Activated CD8-positive, alpha-beta memory T cell treated with anti-CD3 and anti-CD28 coated beads, Interleukin-2, amount 10 ng/mL, durations not matched to agents 7 days and 5 days (primary cell): ENCODE data around the gene SPAG16. TPM values are rescaled to one million over a fixed set of nuclear protein-coding genes. Genes with fewer than 3 reads are reported as not detected.

ENCODE experiments used
- ATAC-seq: fragments of 150-1000 bp; cut with Tn5 transposase; one replicate; pipeline ENCODE4 v1.10.0; 2021; ENCODE audit warnings: moderate library complexity
- CTCF ChIA-PET: fragments of 350-600 bp; sonication (Branson Sonifier 250); formaldehyde crosslinking; loops from one replicate; lab custom pipeline; 2021; ENCODE audit warnings: antibody characterized with exemption; lab: Charles Lee
- DNase-seq: peaks from one replicate; pipeline ENCODE4 v3.0.0-alpha.2; 2020
- H3K27ac Mint-ChIP-seq: one replicate; pipeline ENCODE4 v1.8.0; 2021; ENCODE audit warnings: mild to moderate bottlenecking, mixed read lengths
- H3K27me3 Mint-ChIP-seq: one replicate; pipeline ENCODE4 v1.8.0; 2021; ENCODE audit warnings: mixed read lengths
- H3K36me3 Mint-ChIP-seq: one replicate; pipeline ENCODE4 v1.8.0; 2021; ENCODE audit warnings: mild to moderate bottlenecking, mixed read lengths
- H3K4me1 Mint-ChIP-seq: one replicate; pipeline ENCODE4 v1.8.0; 2021; ENCODE audit warnings: mixed read lengths
- H3K4me3 Mint-ChIP-seq: one replicate; pipeline ENCODE4 v1.8.0; 2021; ENCODE audit warnings: mild to moderate bottlenecking, moderate library complexity, mixed read lengths
- H3K9me3 Mint-ChIP-seq: one replicate; pipeline ENCODE4 v1.8.0; 2022; ENCODE audit warnings: low read depth, mixed read lengths
- total RNA-seq, 2 experiments: library from RNA; stranded (reverse); gene quantifications; one replicate each; pipeline ENCODE4 v1.2.3, GENCODE V29; 2021

The SPAG16 gene
- total RNA-seq, 2 experiments from 2014 or later, result 7.4 to 10.1 TPM

- Mint-ChIP-seq H3K36me3 (no peaks in the 10 kb centered on the region), H3K4me3 (no peak overlapping the region), H3K4me1 (no peaks in the 10 kb centered on the region), H3K9me3 (no peaks in the 10 kb centered on the region), H3K27ac (no peak overlapping the region), H3K27me3 (no peaks in the 10 kb centered on the region)
- ATAC-seq (no peak), DNase-seq (no peak)
- CTCF ChIA-PET, result interaction anchor here (0.6 kb wide), 1 partner anchor 19 kb away, joined by 3 read pairs; no protein-coding TSS in a partner anchor
Measured at GRCh38 chr2:214220251-214220650, 936.0 kb downstream of the SPAG16 start.

- Mint-ChIP-seq H3K4me3 (no peak overlapping the region), H3K27ac (no peak overlapping the region), H3K36me3 (no peaks in the 10 kb centered on the region), H3K27me3 (no peaks in the 10 kb centered on the region), H3K4me1 (no peaks in the 10 kb centered on the region), H3K9me3 (no peaks in the 10 kb centered on the region)
- no peak for DNase-seq
- CTCF ChIA-PET, result no interaction called here
- ATAC-seq, result no peak
Measured at GRCh38 chr2:214226061-214226460, 941.8 kb downstream of the SPAG16 start.

- H3K27me3 Mint-ChIP-seq, result no peaks in the 10 kb centered on the region
- peaks cover 4% of the 10 kb centered on the region for H3K9me3 Mint-ChIP-seq
- H3K4me3 Mint-ChIP-seq, result no peak overlapping the region
- H3K4me1 Mint-ChIP-seq, result no peaks in the 10 kb centered on the region
- no peaks in the 10 kb centered on the region for H3K36me3 Mint-ChIP-seq
- no peak overlapping the region for H3K27ac Mint-ChIP-seq
- CTCF ChIA-PET, result no interaction called here
- ATAC-seq (no peak), DNase-seq (no peak)
Measured at GRCh38 chr2:214232271-214232670, 948.0 kb downstream of the SPAG16 start.

GRCh38 chr2:214233164-214233563, 948.9 kb downstream of the SPAG16 start:
- no peak overlapping the region for H3K4me3 Mint-ChIP-seq
- no peaks in the 10 kb centered on the region for H3K4me1 Mint-ChIP-seq
- DNase-seq (no peak), ATAC-seq (no peak)
- no peaks in the 10 kb centered on the region for H3K36me3 Mint-ChIP-seq
- CTCF ChIA-PET, result no interaction called here
- H3K27me3 Mint-ChIP-seq, result no peaks in the 10 kb centered on the region
- peaks cover 4% of the 10 kb centered on the region for H3K9me3 Mint-ChIP-seq
- H3K27ac Mint-ChIP-seq, result no peak overlapping the region

GRCh38 chr2:214242797-214243196, 958.5 kb downstream of the SPAG16 start:
- no peak for DNase-seq
- Mint-ChIP-seq H3K4me1 (no peaks in the 10 kb centered on the region), H3K36me3 (no peaks in the 10 kb centered on the region), H3K4me3 (no peak overlapping the region), H3K9me3 (no peaks in the 10 kb centered on the region), H3K27me3 (no peaks in the 10 kb centered on the region), H3K27ac (no peak overlapping the region)
- CTCF ChIA-PET, result no interaction called here
- ATAC-seq, result no peak

- DNase-seq (no peak), ATAC-seq (no peak)
- Mint-ChIP-seq H3K27ac (no peak overlapping the region), H3K4me3 (no peak overlapping the region), H3K4me1 (no peaks in the 10 kb centered on the region), H3K27me3 (no peaks in the 10 kb centered on the region), H3K36me3 (no peaks in the 10 kb centered on the region), H3K9me3 (no peaks in the 10 kb centered on the region)
- CTCF ChIA-PET, result no interaction called here
Measured at GRCh38 chr2:214244847-214245246, 960.6 kb downstream of the SPAG16 start.

GRCh38 chr2:214246417-214246816, 962.2 kb downstream of the SPAG16 start:
- H3K27ac Mint-ChIP-seq, result no peak overlapping the region
- DNase-seq, result no peak
- H3K9me3 Mint-ChIP-seq, result no peaks in the 10 kb centered on the region
- ATAC-seq, result no peak
- no peaks in the 10 kb centered on the region for H3K4me1 Mint-ChIP-seq
- no peaks in the 10 kb centered on the region for H3K36me3 Mint-ChIP-seq
- CTCF ChIA-PET, result no interaction called here
- H3K4me3 Mint-ChIP-seq, result no peak overlapping the region
- no peaks in the 10 kb centered on the region for H3K27me3 Mint-ChIP-seq

- Mint-ChIP-seq H3K27ac (no peak overlapping the region), H3K36me3 (no peaks in the 10 kb centered on the region), H3K4me3 (no peak overlapping the region), H3K4me1 (no peaks in the 10 kb centered on the region), H3K27me3 (no peaks in the 10 kb centered on the region), H3K9me3 (no peaks in the 10 kb centered on the region)
- ATAC-seq, result no peak
- no peak for DNase-seq
- CTCF ChIA-PET, result no interaction called here
Measured at GRCh38 chr2:214247531-214247930, 963.3 kb downstream of the SPAG16 start.

GRCh38 chr2:214255046-214255445, 970.8 kb downstream of the SPAG16 start:
- Mint-ChIP-seq H3K27ac (no peak overlapping the region), H3K36me3 (no peaks in the 10 kb centered on the region), H3K9me3 (peaks cover 6% of the 10 kb centered on the region), H3K4me3 (no peak overlapping the region), H3K27me3 (no peaks in the 10 kb centered on the region), H3K4me1 (no peaks in the 10 kb centered on the region)
- CTCF ChIA-PET, result no interaction called here
- no peak for DNase-seq
- no peak for ATAC-seq

- H3K36me3 Mint-ChIP-seq, result no peaks in the 10 kb centered on the region
- no peaks in the 10 kb centered on the region for H3K4me1 Mint-ChIP-seq
- H3K27me3 Mint-ChIP-seq, result no peaks in the 10 kb centered on the region
- H3K9me3 Mint-ChIP-seq, result peaks cover 13% of the 10 kb centered on the region
- H3K4me3 Mint-ChIP-seq, result no peak overlapping the region
- DNase-seq (no peak), ATAC-seq (no peak)
- CTCF ChIA-PET, result no interaction called here
- no peak overlapping the region for H3K27ac Mint-ChIP-seq
Measured at GRCh38 chr2:214261683-214262082, 977.4 kb downstream of the SPAG16 start.

- Mint-ChIP-seq H3K27ac (no peak overlapping the region), H3K36me3 (no peaks in the 10 kb centered on the region), H3K27me3 (no peaks in the 10 kb centered on the region), H3K4me3 (no peak overlapping the region), H3K4me1 (no peaks in the 10 kb centered on the region), H3K9me3 (peaks cover 16% of the 10 kb centered on the region)
- CTCF ChIA-PET, result no interaction called here
- ATAC-seq (no peak), DNase-seq (no peak)
Measured at GRCh38 chr2:214264171-214264570, 979.9 kb downstream of the SPAG16 start.

GRCh38 chr2:214265991-214266489, 981.8 kb downstream of the SPAG16 start:
- Mint-ChIP-seq H3K36me3 (no peaks in the 10 kb centered on the region), H3K27ac (no peak overlapping the region), H3K27me3 (no peaks in the 10 kb centered on the region), H3K9me3 (peaks cover 10% of the 10 kb centered on the region), H3K4me1 (no peaks in the 10 kb centered on the region), H3K4me3 (no peak overlapping the region)
- ATAC-seq, result no peak
- no peak for DNase-seq
- CTCF ChIA-PET, result no interaction called here

- Mint-ChIP-seq H3K4me1 (no peaks in the 10 kb centered on the region), H3K9me3 (peaks cover 5% of the 10 kb centered on the region), H3K36me3 (no peaks in the 10 kb centered on the region), H3K27me3 (no peaks in the 10 kb centered on the region), H3K27ac (no peak overlapping the region), H3K4me3 (no peak overlapping the region)
- ATAC-seq (no peak), DNase-seq (no peak)
- CTCF ChIA-PET, result no interaction called here
Measured at GRCh38 chr2:214277880-214278279, 993.6 kb downstream of the SPAG16 start.

- H3K27me3 Mint-ChIP-seq, result no peaks in the 10 kb centered on the region
- ATAC-seq (no peak), DNase-seq (no peak)
- CTCF ChIA-PET, result no interaction called here
- H3K36me3 Mint-ChIP-seq, result no peaks in the 10 kb centered on the region
- no peaks in the 10 kb centered on the region for H3K4me1 Mint-ChIP-seq
- no peak overlapping the region for H3K27ac Mint-ChIP-seq
- H3K4me3 Mint-ChIP-seq, result no peak overlapping the region
- H3K9me3 Mint-ChIP-seq, result no peaks in the 10 kb centered on the region
Measured at GRCh38 chr2:214286011-214286410, 1001.7 kb downstream of the SPAG16 start.

GRCh38 chr2:214293593-214293992, 1009.3 kb downstream of the SPAG16 start:
- H3K4me1 Mint-ChIP-seq, result no peaks in the 10 kb centered on the region
- ATAC-seq (no peak), DNase-seq (no peak)
- H3K27ac Mint-ChIP-seq, result no peak overlapping the region
- peaks cover 6% of the 10 kb centered on the region for H3K9me3 Mint-ChIP-seq
- H3K4me3 Mint-ChIP-seq, result no peak overlapping the region
- no peaks in the 10 kb centered on the region for H3K27me3 Mint-ChIP-seq
- CTCF ChIA-PET, result no interaction called here
- no peaks in the 10 kb centered on the region for H3K36me3 Mint-ChIP-seq
